ENCODE measurements around the gene TRAM1L1. TPM values are rescaled to one million over a fixed set of nuclear protein-coding genes. Genes with fewer than 3 reads are reported as not detected.

Gene TRAM1L1
- total RNA-seq (1 to 10 TPM; 8.3 to 8.7 TPM), polyA plus RNA-seq (ENCODE audit: insufficient read depth, low read depth, low replicate concordance) (5.6 TPM)
- long read RNA-seq, donor 1, transcript TRAM1L1-201 (1 exons, 2,023 nt), result major isoform, 11 of 11 reads
- long read RNA-seq, donor 1, partial matches to known transcripts, result 0 of 11 reads
- long read RNA-seq, donor 1, other reads (novel, unspliced or antisense), result 0 of 11 reads
- long read RNA-seq, donor 2, partial matches to known transcripts, result 0 of 4 reads
- long read RNA-seq, donor 2, other reads (novel, unspliced or antisense), result 0 of 4 reads

- intact Hi-C loops (cut with DNase I; ENCODE audit: low total_unique reads), result no loop called here
- WGBS, 2 donors, result 4% methylated on average over 45 of the region's 45 CpGs
- peak; percentile 81 for DNase-seq
- H3K36me3 ChIP-seq (ENCODE audit: low read depth, missing control alignments), result no peaks in the 10 kb centered on the region
- peak within 1 kb of the TSS; percentile 70 to 77 for H3K4me3 ChIP-seq
- H3K9me3 ChIP-seq, result no peaks in the 10 kb centered on the region
- no peaks in the 10 kb centered on the region for H3K4me1 ChIP-seq
- no peaks in the 10 kb centered on the region for H3K27me3 ChIP-seq
- TF ChIP-seq CTCF (IDR thresholded peaks at IDR 0.05) (no peak), POLR2A (IDR thresholded peaks at IDR 0.05) (no peak)
- peak within 1 kb of the TSS; percentile 9 to 81 for H3K27ac ChIP-seq
These were observed at the start of gene TRAM1L1 for GRCh38 chr4:117084866-117085701. Gene TRAM1L1, minus strand, starts transcription at chr4:117085576. Its CDS starts 183 bp downstream, at chr4:117085393.

- Histone ChIP-seq H3K9me3 (no peaks in the 10 kb centered on the region), H3K36me3 (ENCODE audit: low read depth, missing control alignments) (no peaks in the 10 kb centered on the region), H3K4me3 (no peak overlapping the region), H3K4me1 (no peaks in the 10 kb centered on the region), H3K27ac (no peak overlapping the region), H3K27me3 (no peaks in the 10 kb centered on the region)
- WGBS, 2 donors, result 18 to 22% methylated on average over 4 of the region's 4 CpGs
- peak; percentile 39 for DNase-seq
- intact Hi-C loops (cut with DNase I; ENCODE audit: low total_unique reads), result no loop called here
- TF ChIP-seq POLR2A (IDR thresholded peaks at IDR 0.05) (no peak), CTCF (IDR thresholded peaks at IDR 0.05) (peak; percentile 39 to 48 (median 40))
These were observed 49.0 kb upstream of the TRAM1L1 start for GRCh38 chr4:117134386-117134785.

GRCh38 chr4:117096886-117097285, 11.5 kb upstream of the TRAM1L1 start:
- no peak overlapping the region for H3K27ac ChIP-seq
- H3K9me3 ChIP-seq, result no peaks in the 10 kb centered on the region
- no peak overlapping the region for H3K4me3 ChIP-seq
- DNase-seq, result no peak
- no peaks in the 10 kb centered on the region for H3K36me3 ChIP-seq (ENCODE audit: low read depth, missing control alignments)
- no peaks in the 10 kb centered on the region for H3K27me3 ChIP-seq
- no peaks in the 10 kb centered on the region for H3K4me1 ChIP-seq
- intact Hi-C loops (cut with DNase I; ENCODE audit: low total_unique reads), result no loop called here
- TF ChIP-seq POLR2A (IDR thresholded peaks at IDR 0.05) (no peak), CTCF (IDR thresholded peaks at IDR 0.05) (no peak)

GRCh38 chr4:117096462-117096861, 11.1 kb upstream of the TRAM1L1 start:
- Histone ChIP-seq H3K27me3 (no peaks in the 10 kb centered on the region), H3K4me3 (no peak overlapping the region), H3K27ac (no peak overlapping the region), H3K4me1 (no peaks in the 10 kb centered on the region), H3K9me3 (no peaks in the 10 kb centered on the region), H3K36me3 (ENCODE audit: low read depth, missing control alignments) (no peaks in the 10 kb centered on the region)
- 81 to 84% methylated on average over 5 of the region's 5 CpGs for WGBS, 2 donors
- intact Hi-C loops (cut with DNase I; ENCODE audit: low total_unique reads), result no loop called here
- no peak for DNase-seq
- TF ChIP-seq POLR2A (IDR thresholded peaks at IDR 0.05) (no peak), CTCF (IDR thresholded peaks at IDR 0.05) (no peak)
